Measurements from ENCODE around the gene UGT1A7.

Gene UGT1A7

DNA sequence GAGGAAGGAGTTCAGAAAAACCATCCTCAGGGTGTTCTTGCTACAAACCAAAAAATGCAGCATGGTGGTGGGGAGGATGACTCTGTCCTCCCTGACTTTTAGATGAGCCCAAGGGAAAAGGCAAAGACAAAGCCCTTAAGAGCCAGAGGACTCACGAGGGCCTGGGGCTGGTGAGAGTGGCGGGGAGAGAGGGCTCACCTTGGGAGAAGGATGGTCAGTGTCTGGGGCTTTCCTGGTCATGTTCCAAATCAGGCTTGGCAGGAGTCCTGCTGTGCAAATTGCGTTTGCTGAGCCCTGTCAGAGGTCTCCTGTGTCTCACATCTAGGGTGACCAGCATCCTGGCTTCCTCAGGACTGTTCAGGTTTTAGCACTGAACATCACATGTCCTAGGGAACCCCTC, 83.1 kb downstream of the UGT1A7 start:
- no peak for DNase-seq

DNA sequence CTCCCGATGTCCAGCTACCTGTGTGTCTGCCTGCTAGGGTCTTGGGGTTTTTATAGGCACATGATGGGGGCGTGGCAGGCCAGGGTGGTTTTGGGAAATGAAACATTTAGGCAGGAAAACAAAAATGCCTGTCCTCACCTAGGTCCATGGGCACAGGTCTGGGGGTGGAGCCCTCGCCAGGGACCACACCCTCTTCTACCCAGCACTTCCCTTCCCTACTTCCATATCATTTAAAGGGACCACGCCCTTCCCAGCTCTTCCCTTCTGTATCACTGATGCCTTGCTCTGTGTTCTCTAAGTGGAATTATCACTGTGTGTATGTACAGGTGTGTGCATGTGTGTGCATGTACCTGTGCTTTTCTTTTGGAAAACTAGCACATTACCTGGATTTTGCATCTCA, 84.7 kb downstream of the UGT1A7 start:
- DNase-seq = no peak

DNA sequence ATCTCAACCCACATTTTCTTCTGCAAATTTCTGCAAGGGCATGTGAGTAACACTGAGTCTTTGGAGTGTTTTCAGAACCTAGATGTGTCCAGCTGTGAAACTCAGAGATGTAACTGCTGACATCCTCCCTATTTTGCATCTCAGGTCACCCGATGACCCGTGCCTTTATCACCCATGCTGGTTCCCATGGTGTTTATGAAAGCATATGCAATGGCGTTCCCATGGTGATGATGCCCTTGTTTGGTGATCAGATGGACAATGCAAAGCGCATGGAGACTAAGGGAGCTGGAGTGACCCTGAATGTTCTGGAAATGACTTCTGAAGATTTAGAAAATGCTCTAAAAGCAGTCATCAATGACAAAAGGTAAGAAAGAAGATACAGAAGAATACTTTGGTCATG, 86.4 kb downstream of the UGT1A7 start:
- no peak for DNase-seq

DNA sequence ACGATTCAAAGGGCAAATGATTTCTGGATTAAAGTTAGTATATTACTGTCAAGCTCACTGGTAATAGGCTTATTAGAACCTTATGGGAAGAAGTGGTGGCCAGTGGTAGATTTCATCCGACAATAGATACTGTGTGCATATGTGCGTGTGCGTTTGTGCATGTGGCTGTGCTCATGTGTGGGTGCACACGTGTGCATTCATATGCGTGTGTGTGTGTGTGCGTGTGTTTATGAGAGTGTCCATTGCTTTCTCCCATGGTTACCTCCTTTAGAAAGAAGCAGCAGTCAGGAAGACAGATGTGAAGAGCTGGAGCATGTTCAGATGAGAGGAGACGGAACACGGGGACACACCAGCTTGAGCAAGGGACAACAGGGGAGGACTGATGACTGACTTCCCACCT, 87.6 kb downstream of the UGT1A7 start:
- DNase-seq = no peak

DNA sequence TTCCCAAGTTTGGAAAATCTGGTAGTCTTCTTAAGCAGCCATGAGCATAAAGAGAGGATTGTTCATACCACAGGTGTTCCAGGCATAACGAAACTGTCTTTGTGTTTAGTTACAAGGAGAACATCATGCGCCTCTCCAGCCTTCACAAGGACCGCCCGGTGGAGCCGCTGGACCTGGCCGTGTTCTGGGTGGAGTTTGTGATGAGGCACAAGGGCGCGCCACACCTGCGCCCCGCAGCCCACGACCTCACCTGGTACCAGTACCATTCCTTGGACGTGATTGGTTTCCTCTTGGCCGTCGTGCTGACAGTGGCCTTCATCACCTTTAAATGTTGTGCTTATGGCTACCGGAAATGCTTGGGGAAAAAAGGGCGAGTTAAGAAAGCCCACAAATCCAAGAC, 90.5 kb downstream of the UGT1A7 start:
- no peak for DNase-seq

DNA sequence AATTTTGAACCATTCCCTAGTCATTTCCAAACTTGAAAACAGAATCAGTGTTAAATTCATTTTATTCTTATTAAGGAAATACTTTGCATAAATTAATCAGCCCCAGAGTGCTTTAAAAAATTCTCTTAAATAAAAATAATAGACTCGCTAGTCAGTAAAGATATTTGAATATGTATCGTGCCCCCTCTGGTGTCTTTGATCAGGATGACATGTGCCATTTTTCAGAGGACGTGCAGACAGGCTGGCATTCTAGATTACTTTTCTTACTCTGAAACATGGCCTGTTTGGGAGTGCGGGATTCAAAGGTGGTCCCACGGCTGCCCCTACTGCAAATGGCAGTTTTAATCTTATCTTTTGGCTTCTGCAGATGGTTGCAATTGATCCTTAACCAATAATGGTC, 90.9 kb downstream of the UGT1A7 start:
- no peak for DNase-seq

DNA sequence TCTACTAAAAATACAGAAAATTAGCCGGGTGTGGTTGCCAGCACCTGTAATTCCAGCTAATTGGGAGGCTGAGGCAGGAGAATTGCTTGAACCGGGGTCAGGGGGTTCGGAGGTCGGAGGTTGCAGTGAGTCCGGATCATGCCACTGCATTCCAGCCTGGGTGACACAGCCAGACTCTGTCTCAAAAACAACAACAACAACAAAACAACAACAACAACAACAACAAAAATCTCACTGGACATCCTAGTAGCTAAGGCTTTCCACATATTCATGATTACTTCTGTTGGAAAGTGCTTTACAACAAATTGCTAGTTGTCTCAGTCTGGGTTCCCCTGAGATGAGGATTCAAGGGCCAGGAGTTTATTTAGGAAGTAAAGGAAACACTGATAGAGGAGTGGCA, 92.2 kb downstream of the UGT1A7 start:
- DNase-seq = no peak

DNA sequence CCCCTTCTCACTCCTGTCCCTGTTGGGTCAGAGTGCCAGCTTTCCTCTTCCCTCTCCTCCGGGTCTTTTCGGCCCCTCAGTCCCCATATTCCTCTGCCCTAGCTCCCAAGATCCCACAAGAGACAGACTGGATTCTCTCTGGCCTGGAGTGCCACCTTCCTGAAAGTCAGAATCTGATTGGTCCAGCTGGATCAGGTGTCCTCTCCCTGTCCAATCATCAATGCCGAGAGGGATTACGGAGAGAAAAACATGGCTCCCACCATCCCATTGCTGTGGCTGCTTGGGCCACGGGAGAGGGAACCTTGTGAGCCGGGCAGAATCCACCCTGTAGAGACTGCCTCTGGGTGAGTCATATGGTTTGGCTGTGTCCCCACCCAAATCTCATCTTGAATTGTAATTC, 93.7 kb downstream of the UGT1A7 start:
- DNase-seq = no peak

DNA sequence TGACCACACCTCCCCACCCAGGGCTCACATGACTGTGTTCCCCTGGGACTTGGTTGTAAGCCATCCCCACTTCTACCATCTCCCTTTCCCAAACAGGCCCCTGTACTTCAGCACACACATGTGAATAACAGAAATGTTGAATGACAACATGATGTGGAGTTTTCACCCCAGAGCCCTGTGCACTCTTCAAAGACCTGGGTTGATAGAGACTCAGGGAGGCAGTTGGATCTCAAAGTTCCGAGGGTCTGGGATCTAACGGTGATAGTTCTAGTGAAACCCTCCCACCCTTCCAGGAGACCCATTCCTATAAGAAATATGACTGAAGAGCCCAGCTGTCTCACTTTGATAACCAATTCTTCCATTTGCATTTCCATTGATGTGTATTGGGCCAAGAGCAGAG, 96.3 kb downstream of the UGT1A7 start, which contains the start of gene MROH2A:
Gene MROH2A (plus strand): TSS at position 301 of the 400 bp plus-strand sequence. CDS start 1,029 bp downstream, outside the sequence.
- DNase-seq = no peak

DNA sequence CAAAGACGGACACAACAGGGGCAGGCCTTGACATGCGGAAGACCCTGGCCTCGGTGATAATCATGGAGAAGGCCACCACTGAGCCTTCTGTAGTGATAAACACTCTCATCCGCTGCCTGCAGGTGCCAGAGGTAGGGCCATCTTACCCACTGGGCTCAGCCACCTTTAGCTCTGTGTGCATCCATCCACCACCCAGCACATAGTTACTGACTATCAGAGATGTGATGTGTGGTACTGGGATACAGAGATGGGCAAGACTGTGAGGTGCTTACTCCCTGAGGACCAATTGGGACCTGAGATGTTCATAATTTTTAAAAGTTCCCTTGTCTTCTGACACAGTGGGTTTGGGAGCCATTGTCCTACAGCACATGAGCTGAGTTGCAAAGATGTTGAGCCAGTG, 98.0 kb downstream of the UGT1A7 start:
- no peak for DNase-seq

DNA sequence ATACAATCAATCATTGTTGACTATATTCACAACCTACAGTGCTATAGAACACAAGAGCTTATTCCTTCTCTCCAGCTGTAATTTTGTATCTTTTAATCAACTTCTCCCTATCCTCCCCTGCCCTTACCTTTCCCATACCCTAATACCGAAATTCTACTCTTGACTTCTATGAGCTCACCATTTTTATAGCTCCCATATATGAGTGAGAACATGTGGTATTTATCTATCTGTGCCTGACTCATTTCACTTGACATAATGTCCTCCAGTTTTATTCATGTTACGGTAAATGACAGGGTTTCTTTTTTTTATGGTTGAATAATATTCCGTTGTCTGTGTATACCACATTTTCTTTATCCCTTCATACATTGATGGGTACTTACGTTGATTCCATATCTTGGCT, 99.1 kb downstream of the UGT1A7 start:
- no peak for DNase-seq

DNA sequence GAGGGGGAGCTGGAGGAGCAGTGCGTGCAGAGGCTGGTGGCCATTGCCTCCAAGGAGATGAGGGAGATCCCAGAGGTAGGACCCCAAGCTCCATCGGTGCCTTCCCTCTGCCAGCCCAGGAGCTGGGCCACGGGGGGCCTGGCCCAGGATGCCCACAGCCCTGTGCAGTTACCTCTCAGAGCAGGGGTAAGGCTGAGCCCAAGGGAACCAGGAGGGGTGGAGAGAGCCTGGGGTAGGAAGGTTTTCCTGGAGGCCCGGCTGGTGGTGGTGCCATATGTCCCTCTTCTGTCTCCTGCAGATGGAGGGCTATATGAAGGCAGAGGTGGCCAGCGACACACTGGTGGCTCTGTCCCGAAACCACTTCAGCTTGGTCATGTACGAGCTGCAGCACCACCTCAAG, 107.9 kb downstream of the UGT1A7 start:
- DNase-seq = no peak

DNA sequence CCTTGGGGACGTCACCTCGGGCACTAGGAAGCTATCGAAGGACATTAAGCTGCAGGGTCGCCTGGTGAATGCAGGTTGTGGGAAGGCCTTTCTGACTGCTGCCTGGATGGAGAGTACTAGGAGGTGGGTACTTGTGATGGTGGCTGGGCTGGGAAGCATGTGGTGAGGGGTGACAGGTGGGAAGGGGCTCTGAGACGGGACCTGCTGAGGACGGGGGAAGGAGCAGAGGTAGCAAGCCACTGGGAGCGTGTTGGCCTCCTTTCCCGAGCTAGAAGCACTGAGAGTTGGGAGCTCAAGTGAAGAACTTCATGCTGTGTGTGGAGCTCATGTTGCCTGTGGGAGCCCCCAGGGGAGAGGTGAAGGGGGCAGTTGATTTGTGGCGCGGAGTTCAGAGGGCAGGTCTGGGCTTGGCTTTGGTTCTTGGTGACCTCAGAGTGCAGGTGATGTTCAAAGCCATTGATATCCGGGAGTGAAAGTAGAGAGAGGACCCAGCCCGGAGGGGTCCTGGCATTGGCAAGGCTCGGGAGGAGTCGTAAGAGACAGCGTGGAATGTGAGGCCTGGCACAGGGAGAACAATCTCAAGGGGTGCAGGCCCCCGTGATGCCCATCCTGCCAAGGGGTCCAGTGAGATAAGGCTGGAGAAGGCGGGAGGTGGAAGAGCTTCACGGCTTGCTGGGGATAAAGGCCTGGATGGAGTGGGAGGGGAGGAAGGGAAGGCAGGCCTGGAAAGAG, 109.6 kb downstream of the UGT1A7 start:
- no peak for DNase-seq

DNA sequence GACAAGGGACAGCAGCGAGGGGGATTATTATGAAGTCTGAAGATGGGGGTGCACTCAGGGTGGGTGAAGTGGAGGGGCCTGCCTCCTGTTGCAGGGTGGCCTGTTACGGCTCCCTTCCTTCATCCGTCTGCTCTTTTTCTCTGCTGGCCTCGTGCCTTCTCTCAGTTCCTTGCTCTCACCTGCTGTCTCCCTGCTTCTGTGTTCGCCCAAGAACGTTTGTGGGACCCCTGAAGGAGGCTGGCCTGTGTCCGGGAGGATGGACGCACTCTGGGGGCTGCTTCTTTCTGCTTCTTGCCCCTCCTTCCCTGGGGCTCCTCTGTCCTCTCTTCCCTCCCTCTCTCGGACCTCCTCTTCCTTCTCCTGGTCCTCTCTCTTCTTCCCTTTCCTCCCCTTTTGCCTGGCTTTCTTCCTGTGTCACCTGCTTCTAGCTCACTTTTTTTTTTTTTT, 110.2 kb downstream of the UGT1A7 start:
- no peak for DNase-seq

DNA sequence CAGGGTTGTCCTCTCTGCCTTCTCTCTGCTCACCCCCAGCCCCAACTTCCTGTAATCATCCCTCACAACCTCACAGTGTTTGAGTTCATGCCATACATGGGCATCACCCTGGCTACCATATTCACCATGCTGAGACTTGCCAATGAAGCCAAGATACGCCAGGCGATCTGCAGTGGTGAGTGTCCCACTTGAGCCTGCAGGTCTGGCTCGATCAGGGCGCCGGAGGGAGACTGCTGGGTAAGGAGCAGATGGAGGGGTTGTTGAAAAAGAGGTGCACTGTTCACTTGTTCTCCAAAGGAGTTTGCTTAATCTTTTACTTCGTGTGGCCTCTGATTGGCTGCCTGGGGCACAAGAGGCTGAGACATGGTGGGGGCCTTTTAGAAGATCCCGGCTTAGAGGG, 111.0 kb downstream of the UGT1A7 start:
- DNase-seq = no peak

DNA sequence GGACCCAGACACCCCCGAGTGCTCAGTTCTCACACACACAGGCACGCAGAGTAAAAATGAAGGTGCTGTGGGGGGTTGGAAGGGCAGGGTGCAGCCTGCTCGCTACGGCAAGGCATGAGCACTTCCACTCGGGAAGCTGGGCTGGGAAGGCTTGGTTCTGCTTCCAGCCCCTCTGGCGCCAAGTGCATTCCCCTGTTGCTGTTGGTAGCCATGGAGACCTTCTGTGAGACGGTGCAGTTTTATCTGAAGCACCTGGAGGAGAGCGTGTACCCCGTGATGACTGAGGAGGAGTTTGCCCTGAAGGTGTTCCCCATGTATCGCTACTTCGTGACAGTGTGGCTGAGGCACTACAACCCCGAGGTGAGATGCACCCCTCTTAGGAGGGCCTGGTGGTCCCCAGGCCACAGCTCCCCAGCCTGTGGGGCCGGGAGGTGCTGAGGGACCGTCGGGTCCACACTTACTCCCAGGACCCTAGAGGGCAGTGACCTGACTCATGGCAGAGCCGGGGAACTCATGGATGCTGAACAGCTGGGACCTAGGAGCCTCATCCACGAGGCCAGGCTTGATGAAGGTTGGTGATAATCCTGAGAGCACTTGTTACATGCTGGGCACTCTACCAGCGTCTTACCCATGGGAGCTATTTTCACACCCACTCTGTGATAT, 111.9 kb downstream of the UGT1A7 start:
- DNase-seq = no peak

DNA sequence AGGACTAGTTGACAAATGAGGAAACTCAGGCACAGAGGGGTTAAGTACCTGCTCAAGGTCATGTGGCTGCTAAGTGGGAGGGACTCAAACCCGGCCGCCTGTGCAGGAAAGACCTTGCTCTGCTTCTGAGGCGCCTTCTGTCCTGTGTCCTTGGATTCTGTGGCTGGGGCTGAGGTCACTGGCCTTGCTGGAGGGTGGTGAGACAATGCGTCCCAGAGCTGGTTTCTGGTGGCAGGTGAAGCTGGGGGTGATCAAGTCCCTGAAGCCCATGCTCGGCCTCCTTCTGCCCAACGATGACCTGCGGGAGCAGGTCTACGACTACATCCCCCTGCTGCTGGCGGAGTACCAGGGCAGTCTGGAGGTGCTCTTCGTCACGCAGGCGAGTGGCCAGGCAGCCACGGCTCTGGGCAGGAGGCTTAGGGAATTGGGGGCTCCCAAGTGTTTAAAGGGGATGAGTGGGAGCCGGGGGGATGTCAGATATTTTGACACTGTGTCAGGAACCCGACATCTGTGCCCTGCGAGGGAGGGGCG, 112.5 kb downstream of the UGT1A7 start:
- no peak for DNase-seq

DNA sequence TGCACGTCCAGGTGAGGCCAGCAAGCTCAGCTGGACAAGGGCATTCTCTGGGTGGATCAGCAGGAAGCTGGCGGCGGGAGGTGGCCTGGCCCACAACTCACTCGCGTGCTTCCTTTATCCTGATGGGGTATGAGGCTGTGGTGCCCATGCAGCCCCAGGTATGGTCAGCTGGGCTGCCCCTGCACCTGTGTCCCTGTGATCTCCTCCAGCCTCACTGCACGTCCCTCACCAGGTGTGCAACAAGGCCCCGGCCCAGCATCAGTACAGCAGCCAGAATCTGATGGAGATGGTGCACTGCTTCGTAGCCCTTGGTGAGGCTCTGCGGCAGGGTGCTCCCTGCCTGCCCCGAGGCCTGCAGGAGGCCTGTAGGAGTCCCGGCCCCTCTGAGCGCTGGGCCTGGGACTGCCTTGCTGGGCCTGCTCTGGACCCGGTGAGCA, 114.1 kb downstream of the UGT1A7 start:
- DNase-seq = no peak

DNA sequence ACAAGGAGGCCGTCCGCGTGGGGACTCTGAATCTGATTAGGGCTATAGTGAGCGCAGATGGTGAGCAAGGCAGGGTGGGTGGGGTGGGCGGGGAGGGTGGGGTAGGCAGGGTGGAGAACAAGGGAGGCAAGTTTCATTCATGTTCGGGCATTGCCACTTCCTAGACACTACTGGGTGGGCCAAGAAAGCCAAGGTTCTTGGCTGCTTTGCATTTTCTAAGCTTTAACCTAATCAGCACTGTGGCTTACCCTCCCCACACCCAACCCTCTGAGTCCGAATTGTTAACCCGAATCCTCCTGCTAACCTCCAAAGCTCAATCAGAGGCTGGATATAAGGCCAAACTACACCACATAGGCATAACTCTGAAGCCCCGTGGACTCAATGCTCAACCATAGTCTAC, 114.6 kb downstream of the UGT1A7 start:
- no peak for DNase-seq

DNA sequence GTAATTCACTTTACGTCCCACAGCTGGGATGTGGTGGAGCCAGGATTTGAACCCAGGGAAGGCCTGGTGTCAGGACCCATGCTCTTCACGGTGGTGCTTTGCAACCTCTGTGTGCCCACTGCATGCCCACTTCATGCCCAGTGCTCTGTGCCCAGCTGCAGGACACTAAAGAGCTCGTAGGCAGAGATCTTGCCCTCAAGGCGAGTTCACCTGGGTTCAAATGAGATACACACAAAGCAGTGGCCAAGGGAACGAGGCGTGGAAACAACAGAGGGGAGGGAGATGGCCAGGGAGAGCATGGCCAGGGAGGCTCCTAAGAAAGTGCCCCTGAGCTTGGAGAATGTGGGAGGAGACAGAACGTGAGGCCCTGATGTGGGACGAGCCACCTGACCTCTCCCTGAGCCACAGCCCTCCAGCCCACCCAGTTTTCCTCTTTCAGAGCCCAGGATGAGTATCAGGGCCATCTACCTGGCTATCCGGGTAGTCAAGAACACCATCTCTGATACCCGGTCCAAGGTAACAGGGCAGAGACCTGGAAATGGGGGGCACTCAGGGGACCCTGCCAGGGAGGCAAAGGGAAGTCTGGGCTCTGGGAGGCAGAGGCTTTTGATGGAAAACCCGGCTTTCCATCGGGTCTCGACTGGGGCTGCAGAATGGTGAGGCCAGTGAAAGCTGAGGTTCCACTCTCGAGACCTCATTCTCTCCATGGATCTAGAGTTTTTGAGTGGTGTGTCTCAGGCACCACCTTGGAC, 116.8 kb downstream of the UGT1A7 start:
- no peak for DNase-seq

DNA sequence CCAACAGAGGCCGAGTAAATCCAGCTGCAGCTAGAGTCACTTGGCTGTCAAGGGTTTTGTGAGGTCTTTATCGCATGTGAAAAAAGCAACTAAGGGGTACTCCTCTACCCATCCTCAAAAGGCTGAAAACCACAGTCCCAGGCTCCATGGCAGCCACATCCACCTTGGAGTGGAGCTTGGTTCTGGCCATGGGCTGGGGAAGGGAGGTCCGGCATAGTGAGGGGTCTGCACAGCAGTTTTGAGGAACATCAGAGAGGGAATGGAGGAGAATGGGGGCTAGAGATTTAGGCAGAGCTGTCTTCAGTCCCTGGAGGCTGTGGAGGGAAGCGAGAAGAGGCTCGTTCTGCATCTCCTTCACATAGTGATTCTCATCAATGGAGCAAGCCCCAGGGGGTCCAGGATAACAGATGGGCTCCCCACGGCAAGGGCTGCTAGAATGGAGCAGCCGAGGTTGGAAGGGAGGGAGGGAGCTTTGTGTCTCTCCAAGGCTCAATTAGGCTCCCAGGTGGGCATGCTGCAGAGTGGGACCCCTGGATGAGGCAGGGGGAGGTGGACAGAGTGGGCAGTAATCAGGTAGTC, 117.5 kb downstream of the UGT1A7 start:
- no peak for DNase-seq

DNA sequence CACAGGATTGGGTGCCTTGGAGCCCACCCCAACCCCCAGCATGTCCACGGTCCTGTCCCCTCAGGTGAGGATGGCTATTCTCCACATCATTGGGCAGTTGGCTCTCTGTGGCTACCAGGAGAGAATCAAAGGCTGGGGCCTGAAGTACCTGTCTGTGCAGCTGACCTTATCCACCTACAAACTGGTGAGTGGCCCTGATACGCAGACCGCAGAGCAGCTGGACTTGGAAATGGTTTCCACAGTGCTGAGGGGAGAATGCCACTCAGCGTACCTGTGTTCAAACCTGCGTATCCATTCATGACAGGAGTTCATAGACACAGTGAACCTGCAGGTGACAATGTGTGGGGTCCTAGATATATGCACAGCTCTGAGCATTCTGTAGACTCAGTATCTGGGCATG, 118.0 kb downstream of the UGT1A7 start:
- DNase-seq = no peak

DNA sequence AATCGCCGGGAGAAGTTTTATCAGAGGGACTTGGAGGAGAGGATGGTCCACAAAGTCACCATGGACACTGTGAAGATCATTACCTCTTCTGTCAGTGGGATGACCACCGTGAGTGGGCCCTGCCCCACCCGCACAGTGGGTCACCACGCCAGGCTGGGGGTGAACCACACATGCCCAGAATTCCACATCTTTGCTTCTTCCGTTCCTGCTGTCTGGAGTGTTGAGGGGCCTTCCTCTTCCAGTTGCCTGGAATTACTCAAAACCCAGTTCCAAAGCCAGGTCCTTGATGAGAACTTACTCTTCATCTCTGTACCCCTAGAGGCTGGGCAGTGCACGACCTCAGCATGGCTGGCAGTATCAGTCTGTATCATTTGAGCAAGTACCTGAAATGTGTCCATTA, 118.5 kb downstream of the UGT1A7 start:
- DNase-seq = no peak
